Upper lobe of left lung (tissue), 6 donors: ENCODE data around the gene AFF1. TPM values are rescaled to one million over a fixed set of nuclear protein-coding genes. Genes with fewer than 3 reads are reported as not detected.

Source experiments
- ATAC-seq, 2 donors: fragments of 200-7000 bp; cut with Tn5 transposase; one replicate each; pipeline ENCODE4 v1.9.1; 2022; ENCODE audit warnings: mild to moderate bottlenecking in 2 of 2, moderate library complexity in 2 of 2; ENCODE audit not compliant: low FRiP score in 2 of 2
- DNase-seq, 2 donors: peaks; one replicate each; pipeline ENCODE4 v3.0.0-alpha.2; 2019 to 2020
- H3K27ac ChIP-seq, 4 donors: fragments of 200-600 bp; sonication (generic); one replicate each; pipeline ENCODE4 v1.5.1; 2016 to 2019
- H3K27me3 ChIP-seq, 4 donors: fragments of 200-600 bp; sonication (generic); one replicate each; pipeline ENCODE4 v1.5.1; 2017 to 2019
- H3K36me3 ChIP-seq, 4 donors: fragments of 200-600 bp; sonication (generic); one replicate each; pipeline ENCODE4 v1.5.1; 2016 to 2019
- H3K4me1 ChIP-seq, 4 donors: fragments of 200-600 bp; sonication (generic); one replicate each; pipeline ENCODE4 v1.5.1; 2018 to 2019
- H3K4me3 ChIP-seq, 4 donors: fragments of 200-600 bp; sonication (generic); one replicate each; pipeline ENCODE4 v1.5.1; 2017 to 2019; ENCODE audit warnings: mild to moderate bottlenecking in 2 of 4, moderate library complexity in 1 of 4
- H3K9me3 ChIP-seq, 4 donors: fragments of 200-600 bp; sonication (generic); one replicate each; pipeline ENCODE4 v1.5.1; 2018 to 2019
- EP300 ChIP-seq, 4 donors: sonication (generic); formaldehyde crosslinking; IDR thresholded peaks; one replicate each; pipeline ENCODE4 v1.5.1; 2017; ENCODE audit warnings: antibody characterized with exemption in 4 of 4, control low read depth in 2 of 4
- POLR2A ChIP-seq, 4 donors: fragments of 450-650 bp; IDR thresholded peaks; one replicate each; pipeline ENCODE4 v1.5.1; 2016 to 2017; ENCODE audit warnings: antibody characterized with exemption in 4 of 4, mild to moderate bottlenecking in 2 of 4
- POLR2AphosphoS5 ChIP-seq, 2 donors: sonication (generic); formaldehyde crosslinking; IDR thresholded peaks; one replicate each; pipeline ENCODE4 v1.5.1; 2017; ENCODE audit warnings: antibody characterized with exemption in 2 of 2
- WGBS, 2 donors: methylation state at CpG; one replicate each; pipeline ENCODE4 v1.1.5; 2017 to 2018; 5-methylcytosine and 5-hydroxymethylcytosine counted together
- total RNA-seq, 6 donors: library from RNA; depleted of rRNA in 4 of 6; stranded (reverse); fragments of >200 nt in 4 of 6; gene quantifications; one replicate each; pipeline versions ENCODE4 v1.1.0 to v1.2.1, GENCODE V29; 2016 to 2021
- TF ChIP-seq, protein P1 (sequence below), 6 experiments: fragments of 450-650 bp in 4 of 6; fragments of 200-600 bp in 2 of 6; sonication (generic) in 2 of 6; IDR thresholded peaks; one replicate each; pipeline ENCODE4 v1.5.1; 2016 to 2019; ENCODE audit warnings: antibody characterized with exemption in 6 of 6
- donor health status: DM: no; HTN: no; CAD: no; lungs with moderate emphysema.
- donor health status: DM: no; HTN: yes; CAD: no; lungs with severe emphysema.

AFF1 gene
- total RNA-seq, 6 donors from 2014 or later: 45.5 to 124 (median 83.9) TPM

DNA sequence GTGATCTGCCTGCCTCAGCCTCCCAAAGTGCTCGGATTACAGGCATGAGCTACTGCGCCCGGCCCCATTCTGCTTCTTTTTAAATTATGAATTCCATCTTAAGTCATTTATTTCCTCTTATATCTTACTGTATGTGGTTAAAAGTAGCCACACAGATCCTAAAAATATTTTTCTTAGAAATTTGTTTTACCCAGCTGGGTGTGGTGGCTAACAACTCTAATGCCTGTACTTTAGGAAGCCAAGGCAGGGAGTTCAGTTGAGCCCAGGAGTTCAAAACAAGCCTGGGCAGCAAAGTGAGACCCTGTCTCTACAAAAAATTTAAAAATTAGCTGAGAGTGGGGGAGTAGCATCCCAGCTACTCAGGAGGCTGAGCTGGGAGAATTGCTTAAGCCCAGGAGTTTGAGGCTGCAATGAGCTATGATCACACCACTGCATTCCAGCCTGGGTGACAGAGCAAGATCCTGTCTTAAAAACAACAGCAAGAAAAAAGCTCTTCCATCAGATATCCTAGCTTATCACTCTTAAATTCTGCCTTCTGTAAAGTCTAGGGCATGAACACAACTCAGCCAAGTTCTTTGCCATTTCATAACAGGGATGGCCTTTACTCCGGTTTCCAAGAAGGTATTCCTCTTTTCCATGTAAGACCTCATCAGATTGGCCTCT, 15.1 kb upstream of the AFF1 start:
- no peaks in the 10 kb centered on the region for H3K9me3 ChIP-seq
- no peaks in the 10 kb centered on the region for H3K27me3 ChIP-seq
- ATAC-seq: no peak
- WGBS, 2 donors: 85 to 92% methylated on average over 4 of the region's 4 CpGs
- H3K4me3 ChIP-seq: no peak overlapping the region
- H3K36me3 ChIP-seq: no peaks in the 10 kb centered on the region
- TF ChIP-seq EP300 (IDR thresholded peaks at IDR 0.05) (no peak), POLR2A (IDR thresholded peaks at IDR 0.05) (no peak), POLR2AphosphoS5 (IDR thresholded peaks at IDR 0.05) (no peak)
- TF ChIP-seq, protein P1, sequence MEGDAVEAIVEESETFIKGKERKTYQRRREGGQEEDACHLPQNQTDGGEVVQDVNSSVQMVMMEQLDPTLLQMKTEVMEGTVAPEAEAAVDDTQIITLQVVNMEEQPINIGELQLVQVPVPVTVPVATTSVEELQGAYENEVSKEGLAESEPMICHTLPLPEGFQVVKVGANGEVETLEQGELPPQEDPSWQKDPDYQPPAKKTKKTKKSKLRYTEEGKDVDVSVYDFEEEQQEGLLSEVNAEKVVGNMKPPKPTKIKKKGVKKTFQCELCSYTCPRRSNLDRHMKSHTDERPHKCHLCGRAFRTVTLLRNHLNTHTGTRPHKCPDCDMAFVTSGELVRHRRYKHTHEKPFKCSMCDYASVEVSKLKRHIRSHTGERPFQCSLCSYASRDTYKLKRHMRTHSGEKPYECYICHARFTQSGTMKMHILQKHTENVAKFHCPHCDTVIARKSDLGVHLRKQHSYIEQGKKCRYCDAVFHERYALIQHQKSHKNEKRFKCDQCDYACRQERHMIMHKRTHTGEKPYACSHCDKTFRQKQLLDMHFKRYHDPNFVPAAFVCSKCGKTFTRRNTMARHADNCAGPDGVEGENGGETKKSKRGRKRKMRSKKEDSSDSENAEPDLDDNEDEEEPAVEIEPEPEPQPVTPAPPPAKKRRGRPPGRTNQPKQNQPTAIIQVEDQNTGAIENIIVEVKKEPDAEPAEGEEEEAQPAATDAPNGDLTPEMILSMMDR (IDR thresholded peaks at IDR 0.05): no peak
- no peak for DNase-seq
- H3K27ac ChIP-seq: no peak overlapping the region
- peaks cover 3 to 11% (median 8%) of the 10 kb centered on the region in 4 donors for H3K4me1 ChIP-seq

DNA sequence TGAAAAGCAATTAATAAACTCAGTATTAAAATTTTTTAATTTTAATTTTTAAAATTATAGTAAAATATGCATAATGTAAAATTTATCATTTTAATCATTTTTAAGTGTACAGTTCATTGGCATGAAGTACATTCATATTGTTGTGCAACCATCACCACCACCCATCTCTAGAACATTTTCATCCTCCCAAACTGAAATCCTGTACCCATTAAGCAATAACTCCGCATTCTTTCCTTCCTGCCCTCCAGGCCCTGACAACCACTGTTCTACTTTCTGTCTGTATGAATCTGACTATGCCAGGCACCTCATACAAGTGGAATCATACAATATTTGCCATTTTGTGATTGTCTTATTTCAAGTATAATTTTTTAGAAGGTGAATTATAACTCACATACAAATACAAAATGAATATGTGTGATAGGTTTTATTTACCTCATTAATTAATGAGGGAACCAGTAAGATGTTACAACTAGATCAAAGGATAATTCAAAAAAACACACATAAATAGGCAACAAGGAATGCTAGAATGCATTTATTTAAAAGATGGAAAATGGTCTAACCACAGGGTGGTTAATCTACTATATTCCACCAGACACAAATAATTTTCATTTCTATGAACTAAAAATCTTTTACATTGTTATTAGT, 13.1 kb upstream of the AFF1 start:
- Histone ChIP-seq H3K36me3 (no peaks in the 10 kb centered on the region), H3K4me3 (no peak overlapping the region), H3K27me3 (no peaks in the 10 kb centered on the region), H3K27ac (no peak overlapping the region), H3K9me3 (no peaks in the 10 kb centered on the region), H3K4me1 (peaks cover 3 to 15% (median 8%) of the 10 kb centered on the region in 4 donors)
- TF ChIP-seq, protein P1 (IDR thresholded peaks at IDR 0.05): no peak
- no peak for TF ChIP-seq POLR2AphosphoS5 (IDR thresholded peaks at IDR 0.05)
- TF ChIP-seq POLR2A (IDR thresholded peaks at IDR 0.05): no peak
- no peak for TF ChIP-seq EP300 (IDR thresholded peaks at IDR 0.05)
- DNase-seq (no peak), ATAC-seq (peak in 1 of 2 donors; percentile 55)
- WGBS, 2 donors: 58 to 74% methylated on average over 1 of the region's 1 CpG

DNA sequence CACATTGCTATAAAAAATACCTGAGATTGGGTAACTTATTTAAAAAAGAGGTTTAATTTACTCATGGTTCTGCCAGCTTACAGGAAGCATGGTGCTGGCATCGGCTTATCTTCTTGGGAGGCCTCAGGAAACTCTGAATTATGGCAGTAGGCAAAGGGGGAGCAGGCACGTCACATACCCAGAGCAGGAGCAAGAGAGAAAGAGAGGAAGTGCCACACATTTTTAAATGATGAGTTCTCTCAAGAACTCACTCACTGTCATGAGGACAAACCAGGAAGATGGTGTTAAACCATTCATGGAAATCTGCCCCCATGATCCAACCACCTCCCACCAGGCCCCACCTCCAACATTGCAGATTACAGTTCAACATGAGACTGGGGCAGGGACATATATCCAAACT, 10.0 kb upstream of the AFF1 start:
- 24 to 41% methylated on average over 2 of the region's 2 CpGs for WGBS, 2 donors
- Histone ChIP-seq H3K36me3 (no peaks in the 10 kb centered on the region), H3K27me3 (no peaks in the 10 kb centered on the region), H3K4me1 (peaks cover 6 to 15% (median 11%) of the 10 kb centered on the region in 4 donors), H3K9me3 (no peaks in the 10 kb centered on the region), H3K4me3 (no peak overlapping the region), H3K27ac (peak overlapping the region in 1 of 4 donors; percentile 46)
- no peak for ATAC-seq
- TF ChIP-seq, protein P1 (IDR thresholded peaks at IDR 0.05): no peak
- no peak for TF ChIP-seq POLR2A (IDR thresholded peaks at IDR 0.05)
- TF ChIP-seq EP300 (IDR thresholded peaks at IDR 0.05): no peak
- no peak for TF ChIP-seq POLR2AphosphoS5 (IDR thresholded peaks at IDR 0.05)
- DNase-seq: no peak

- Histone ChIP-seq H3K4me1 (peaks cover 6 to 15% (median 11%) of the 10 kb centered on the region in 4 donors), H3K27ac (no peak overlapping the region), H3K36me3 (peaks cover 0 to 6% (median 0%) of the 10 kb centered on the region in 4 donors), H3K9me3 (no peaks in the 10 kb centered on the region), H3K4me3 (no peak overlapping the region), H3K27me3 (no peaks in the 10 kb centered on the region)
- DNase-seq (no peak), ATAC-seq (no peak)
- TF ChIP-seq POLR2AphosphoS5 (IDR thresholded peaks at IDR 0.05) (no peak), EP300 (IDR thresholded peaks at IDR 0.05) (no peak), POLR2A (IDR thresholded peaks at IDR 0.05) (no peak)
- TF ChIP-seq, protein P1 (IDR thresholded peaks at IDR 0.05): no peak
- 83% methylated on average over 6 of the region's 6 CpGs for WGBS, 2 donors
These were observed 8.2 kb upstream of the AFF1 start for GRCh38 chr4:86926435-86927086.
